Right lobe of liver (tissue), 6 donors: ENCODE data around the gene RDM1. TPM values are rescaled to one million over a fixed set of nuclear protein-coding genes. Genes with fewer than 3 reads are reported as not detected.

Source experiments
- ATAC-seq, 4 donors: fragments of 200-7000 bp; cut with Tn5 transposase; one replicate each; pipeline ENCODE4 v1.9.1; 2020; ENCODE audit warnings: mild to moderate bottlenecking in 4 of 4, moderate library complexity in 4 of 4
- DNase-seq, 3 donors: peaks; one replicate each; pipeline ENCODE4 v3.0.0-alpha.2; 2020
- H3K27ac ChIP-seq, 3 donors: fragments of 200-600 bp; one replicate each; pipeline ENCODE4 v1.8.0; 2022
- H3K27me3 ChIP-seq, 2 donors: fragments of 200-600 bp; one replicate each; pipeline ENCODE4 v1.8.0; 2022
- H3K36me3 ChIP-seq, 4 donors: fragments of 200-600 bp; sonication (generic) in 1 of 4; one replicate each; pipeline versions ENCODE4 v1.5.1 to v1.8.0; 2017 to 2022; ENCODE audit warnings: control low read depth in 1 of 4
- H3K4me1 ChIP-seq, 4 donors: fragments of 200-600 bp; sonication (generic) in 1 of 4; one replicate each; pipeline versions ENCODE4 v1.5.1 to v1.8.0; 2017 to 2022; ENCODE audit warnings: control low read depth in 1 of 4
- H3K4me3 ChIP-seq, 3 donors: fragments of 200-600 bp; one replicate each; pipeline ENCODE4 v1.8.0; 2022
- H3K9me3 ChIP-seq, 4 donors: fragments of 200-600 bp; sonication (generic) in 1 of 4; one replicate each; pipeline versions ENCODE4 v1.5.1 to v1.8.0; 2017 to 2022; ENCODE audit warnings: control low read depth in 1 of 4
- POLR2A ChIP-seq: fragments of 450-650 bp; IDR thresholded peaks from one replicate; pipeline ENCODE4 v1.6.1; 2017; ENCODE audit warnings: antibody characterized with exemption, mild to moderate bottlenecking
- WGBS: methylation state at CpG from one replicate; pipeline ENCODE4 v1.1.6; 2018; ENCODE audit warnings: low coverage, low lambda C conversion rate; ENCODE audit not compliant: insufficient coverage; ENCODE audit errors: missing lambda C conversion rate; 5-methylcytosine and 5-hydroxymethylcytosine counted together
- intact Hi-C, 2 donors: fragments of 100-400 bp; cut with DNase I; formaldehyde crosslinking; loops; one replicate each; pipeline versions ENCODE4 v1.11.2 to v1.14.1; 2022
- total RNA-seq, 6 experiments: library from RNA; depleted of rRNA in 2 of 6; stranded (reverse); fragments of >200 nt in 2 of 6; fragmentation: NEBNext Ultra II Directional in 3 of 6; extraction: Animal tissue kit (Norgen Biotek cat#: 25700) in 3 of 6; gene quantifications; one replicate each; pipeline versions ENCODE4 v1.1.0 to v1.2.4, GENCODE V29; 2016 to 2023
- TF ChIP-seq, protein P1 (sequence below), 4 donors: fragments of 200-600 bp in 3 of 4; fragments of 450-650 bp in 1 of 4; IDR thresholded peaks; one replicate each; pipeline versions ENCODE4 v1.5.1 to v1.8.0; 2016 to 2022; ENCODE audit warnings: antibody characterized with exemption in 4 of 4, mild to moderate bottlenecking in 2 of 4
- donor health status: DM: no; HTN: yes; CAD: no.
- donor health status: DM: no; HTN: no; CAD: no.
- donor health status: DM: no; HTN: no; CAD: no.
- donor health status: DM: no; HTN: yes; CAD: no.
- donor health status: DM: no; HTN: yes; CAD: no.

The RDM1 gene
- total RNA-seq, 6 experiments from 2014 or later = not detected

DNA sequence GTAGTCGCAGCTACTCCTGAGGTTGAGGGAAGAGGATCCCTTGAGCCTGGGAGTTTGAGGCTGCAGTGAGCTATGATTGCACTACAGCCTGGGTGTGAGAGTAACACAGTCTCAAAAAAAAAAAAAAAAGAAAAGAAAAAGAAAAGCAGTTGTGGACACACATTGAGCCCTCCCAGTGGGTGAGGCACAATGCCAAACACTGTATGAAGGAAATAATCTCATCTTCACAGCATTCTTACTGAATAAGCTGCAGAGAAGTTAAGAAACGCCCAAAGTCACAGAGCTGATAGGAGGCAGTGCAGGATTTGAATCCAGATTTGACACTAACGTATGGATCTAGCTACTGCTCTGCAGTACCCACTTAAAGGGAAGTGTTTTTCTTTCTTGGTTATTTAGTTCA lies 18.8 kb upstream of the RDM1 start:
- no peaks in the 10 kb centered on the region for H3K36me3 ChIP-seq
- ATAC-seq (no peak), DNase-seq (no peak)
- H3K27me3 ChIP-seq = no peaks in the 10 kb centered on the region
- H3K27ac ChIP-seq = no peak overlapping the region
- peaks cover 0 to 5% (median 0%) of the 10 kb centered on the region in 4 donors for H3K4me1 ChIP-seq
- intact Hi-C loops = no loop called here
- no peaks in the 10 kb centered on the region for H3K9me3 ChIP-seq
- H3K4me3 ChIP-seq = no peak overlapping the region
- 56% methylated on average over 3 of the region's 3 CpGs for WGBS
- TF ChIP-seq POLR2A = no peak
- TF ChIP-seq, protein P1, sequence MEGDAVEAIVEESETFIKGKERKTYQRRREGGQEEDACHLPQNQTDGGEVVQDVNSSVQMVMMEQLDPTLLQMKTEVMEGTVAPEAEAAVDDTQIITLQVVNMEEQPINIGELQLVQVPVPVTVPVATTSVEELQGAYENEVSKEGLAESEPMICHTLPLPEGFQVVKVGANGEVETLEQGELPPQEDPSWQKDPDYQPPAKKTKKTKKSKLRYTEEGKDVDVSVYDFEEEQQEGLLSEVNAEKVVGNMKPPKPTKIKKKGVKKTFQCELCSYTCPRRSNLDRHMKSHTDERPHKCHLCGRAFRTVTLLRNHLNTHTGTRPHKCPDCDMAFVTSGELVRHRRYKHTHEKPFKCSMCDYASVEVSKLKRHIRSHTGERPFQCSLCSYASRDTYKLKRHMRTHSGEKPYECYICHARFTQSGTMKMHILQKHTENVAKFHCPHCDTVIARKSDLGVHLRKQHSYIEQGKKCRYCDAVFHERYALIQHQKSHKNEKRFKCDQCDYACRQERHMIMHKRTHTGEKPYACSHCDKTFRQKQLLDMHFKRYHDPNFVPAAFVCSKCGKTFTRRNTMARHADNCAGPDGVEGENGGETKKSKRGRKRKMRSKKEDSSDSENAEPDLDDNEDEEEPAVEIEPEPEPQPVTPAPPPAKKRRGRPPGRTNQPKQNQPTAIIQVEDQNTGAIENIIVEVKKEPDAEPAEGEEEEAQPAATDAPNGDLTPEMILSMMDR (IDR thresholded peaks at IDR 0.05) = no peak

GRCh38 chr17:35948092-35948491 lies 17.5 kb upstream of the RDM1 start:
- H3K4me1 ChIP-seq = peaks cover 0 to 5% (median 0%) of the 10 kb centered on the region in 4 donors
- H3K27ac ChIP-seq = no peak overlapping the region
- no peaks in the 10 kb centered on the region for H3K27me3 ChIP-seq
- intact Hi-C loops = no loop called here
- DNase-seq = no peak
- WGBS = 69% methylated on average over 7 of the region's 7 CpGs
- TF ChIP-seq, protein P1 (IDR thresholded peaks at IDR 0.05) = no peak
- TF ChIP-seq POLR2A = no peak
- no peak for ATAC-seq
- no peak overlapping the region for H3K4me3 ChIP-seq
- no peaks in the 10 kb centered on the region for H3K36me3 ChIP-seq
- no peaks in the 10 kb centered on the region for H3K9me3 ChIP-seq

GRCh38 chr17:35947156-35947585 lies 16.6 kb upstream of the RDM1 start:
- no peak overlapping the region for H3K27ac ChIP-seq
- no peaks in the 10 kb centered on the region for H3K27me3 ChIP-seq
- 13% methylated on average over 10 of the region's 12 CpGs for WGBS
- no peaks in the 10 kb centered on the region for H3K9me3 ChIP-seq
- no peaks in the 10 kb centered on the region for H3K36me3 ChIP-seq
- no peak for TF ChIP-seq POLR2A
- TF ChIP-seq, protein P1 (IDR thresholded peaks at IDR 0.05) = peak; percentile 75 to 86 (median 78)
- DNase-seq = peak in 1 of 3 donors; percentile 37
- H3K4me3 ChIP-seq = peak overlapping the region; percentile 22 to 41 (median 30)
- intact Hi-C loops = no loop called here
- peaks cover 0 to 5% (median 0%) of the 10 kb centered on the region in 4 donors for H3K4me1 ChIP-seq
- ATAC-seq = peak; percentile 92 to 98 (median 94)

DNA sequence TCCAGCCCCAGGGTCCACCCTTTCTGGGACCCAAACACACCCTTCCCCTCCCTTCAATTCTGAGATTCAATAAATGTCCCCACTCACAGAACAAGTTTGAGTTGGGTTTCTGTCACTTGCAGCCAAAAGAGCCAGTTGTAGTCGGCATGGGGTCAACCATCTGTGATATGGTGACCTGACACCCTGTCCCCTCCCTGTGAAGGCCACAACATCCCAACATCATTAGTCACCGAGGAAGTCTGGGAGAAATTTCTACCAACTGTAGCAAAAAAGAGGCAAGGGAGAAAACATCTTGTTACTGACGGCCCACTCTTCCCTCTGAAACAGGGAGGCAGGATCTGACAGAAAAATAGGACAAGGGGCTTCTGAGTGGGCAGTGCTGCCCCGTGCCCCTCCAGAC lies 13.6 kb upstream of the RDM1 start:
- H3K27ac ChIP-seq = no peak overlapping the region

More for the DNA sequence above, 13.6 kb upstream of the RDM1 start:
- ATAC-seq (no peak), DNase-seq (no peak)
- Histone ChIP-seq H3K4me3 (no peak overlapping the region), H3K9me3 (no peaks in the 10 kb centered on the region), H3K27me3 (no peaks in the 10 kb centered on the region), H3K4me1 (peaks cover 0 to 5% (median 0%) of the 10 kb centered on the region in 4 donors), H3K36me3 (no peaks in the 10 kb centered on the region)
- TF ChIP-seq, protein P1 (IDR thresholded peaks at IDR 0.05) = no peak
- TF ChIP-seq POLR2A = no peak
- WGBS = 48% methylated on average over 3 of the region's 4 CpGs
- intact Hi-C loops = no loop called here
